LNCAP (cell line): ENCODE data around the gene SLC13A3.

Experiments
- TF ChIP-seq, protein P1 (sequence below): fragments of 450-650 bp; IDR thresholded peaks from 2 replicates; pipeline ENCODE4 v1.5.1; 2017; ENCODE audit warnings: mild to moderate bottlenecking

Gene SLC13A3

GRCh38 chr20:46646659-46647380 lies 4.4 kb downstream of the SLC13A3 start:
- TF ChIP-seq, protein P1, sequence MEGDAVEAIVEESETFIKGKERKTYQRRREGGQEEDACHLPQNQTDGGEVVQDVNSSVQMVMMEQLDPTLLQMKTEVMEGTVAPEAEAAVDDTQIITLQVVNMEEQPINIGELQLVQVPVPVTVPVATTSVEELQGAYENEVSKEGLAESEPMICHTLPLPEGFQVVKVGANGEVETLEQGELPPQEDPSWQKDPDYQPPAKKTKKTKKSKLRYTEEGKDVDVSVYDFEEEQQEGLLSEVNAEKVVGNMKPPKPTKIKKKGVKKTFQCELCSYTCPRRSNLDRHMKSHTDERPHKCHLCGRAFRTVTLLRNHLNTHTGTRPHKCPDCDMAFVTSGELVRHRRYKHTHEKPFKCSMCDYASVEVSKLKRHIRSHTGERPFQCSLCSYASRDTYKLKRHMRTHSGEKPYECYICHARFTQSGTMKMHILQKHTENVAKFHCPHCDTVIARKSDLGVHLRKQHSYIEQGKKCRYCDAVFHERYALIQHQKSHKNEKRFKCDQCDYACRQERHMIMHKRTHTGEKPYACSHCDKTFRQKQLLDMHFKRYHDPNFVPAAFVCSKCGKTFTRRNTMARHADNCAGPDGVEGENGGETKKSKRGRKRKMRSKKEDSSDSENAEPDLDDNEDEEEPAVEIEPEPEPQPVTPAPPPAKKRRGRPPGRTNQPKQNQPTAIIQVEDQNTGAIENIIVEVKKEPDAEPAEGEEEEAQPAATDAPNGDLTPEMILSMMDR: no peak

- TF ChIP-seq, protein P1: no peak
Observed at GRCh38 chr20:46646122-46646521, 5.1 kb downstream of the SLC13A3 start.

DNA sequence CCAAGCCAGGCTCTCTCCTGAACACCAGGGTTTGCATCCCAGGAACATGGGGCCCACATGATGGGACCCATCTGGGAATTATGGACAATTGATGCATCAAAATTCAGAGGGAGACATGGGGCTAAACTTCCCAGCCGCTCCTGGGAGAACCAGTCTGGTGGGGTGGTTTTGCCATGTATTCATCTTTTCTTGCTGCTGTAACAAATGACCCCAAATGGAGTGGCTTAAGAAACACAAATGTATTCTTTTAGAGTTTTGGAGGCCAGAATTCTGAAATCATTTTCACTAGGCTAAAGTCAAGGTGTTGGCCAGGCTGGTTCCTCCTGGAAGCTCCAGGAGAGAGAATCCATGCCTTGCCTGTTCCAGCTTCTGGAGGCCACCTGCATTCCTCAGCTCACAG lies 6.5 kb downstream of the SLC13A3 start:
- TF ChIP-seq, protein P1: no peak

- TF ChIP-seq, protein P1: no peak
Observed at GRCh38 chr20:46644160-46644559, 7.1 kb downstream of the SLC13A3 start.

DNA sequence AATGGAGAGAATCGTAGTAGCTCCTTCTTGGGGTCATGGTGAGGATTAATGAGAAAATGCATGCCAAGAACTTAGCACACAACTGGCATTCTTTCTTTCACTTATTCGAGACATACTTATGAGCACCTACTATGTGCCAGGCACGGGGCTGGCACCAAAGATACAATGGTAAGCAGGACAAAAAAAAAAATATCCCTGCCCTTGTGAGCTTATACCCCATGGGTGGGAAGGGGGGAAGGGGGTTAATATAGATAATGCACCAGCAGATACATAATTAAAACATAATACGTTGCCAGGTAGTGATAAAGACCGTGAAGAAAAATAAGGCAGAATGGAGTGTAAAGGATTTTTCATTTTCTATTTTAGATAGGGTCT lies 8.3 kb downstream of the SLC13A3 start:
- TF ChIP-seq, protein P1: no peak

GRCh38 chr20:46642265-46642968 lies 8.8 kb downstream of the SLC13A3 start:
- TF ChIP-seq, protein P1: no peak

DNA sequence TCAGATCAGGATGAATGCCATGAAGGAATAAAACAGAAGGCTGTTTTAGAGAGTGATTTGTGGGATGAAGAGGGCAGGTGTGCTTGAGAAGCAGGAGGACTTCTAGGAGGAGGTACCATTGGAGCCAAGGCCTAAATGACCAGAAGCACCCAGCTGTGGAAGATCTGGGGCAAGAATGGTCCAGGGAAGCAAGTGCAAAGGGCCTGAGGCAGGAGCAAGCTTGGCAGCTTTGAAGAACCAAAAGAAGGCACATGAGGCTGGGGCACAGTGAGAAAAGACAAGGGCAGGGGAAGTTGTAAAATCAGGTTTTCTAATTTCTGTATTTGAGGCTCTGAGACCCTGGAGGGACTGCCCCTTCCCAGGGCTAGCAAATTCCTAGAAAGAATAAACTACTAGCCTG lies 9.8 kb downstream of the SLC13A3 start:
- TF ChIP-seq, protein P1: no peak
